Right ventricle myocardium inferior (tissue), 1 donor: ENCODE measurements around the gene PDZD8. TPM values are rescaled to one million over a fixed set of nuclear protein-coding genes. Genes with fewer than 3 reads are reported as not detected.

Experiments used
- ATAC-seq: fragments of 200-7000 bp; cut with Tn5 transposase; one replicate; pipeline ENCODE4 v1.9.1; 2020; ENCODE audit warnings: mild to moderate bottlenecking, moderate library complexity
- DNase-seq: peaks from one replicate; pipeline ENCODE4 v3.0.0; 2021; ENCODE audit errors: missing footprints
- intact Hi-C: fragments of 100-400 bp; cut with DNase I; formaldehyde crosslinking; loops from one replicate; pipeline ENCODE4 v1.11.0; 2022
- total RNA-seq: library from RNA; stranded (reverse); fragmentation: NEBNext Ultra II Directional; extraction: Animal tissue kit (Norgen Biotek cat#: 25700); gene quantifications from one replicate; pipeline ENCODE4 v1.2.1, GENCODE V29; 2021
- donor health status: DM: no; HTN: yes; CAD: no; lungs with severe emphysema.

PDZD8 gene
- total RNA-seq, 1 donor from 2014 or later: 20.0 TPM

GRCh38 chr10:117400329-117400728 is 25.1 kb upstream of the PDZD8 start:
- intact Hi-C loops: no loop called here
- no peak for ATAC-seq
- no peak for DNase-seq

GRCh38 chr10:117399341-117400196 is 24.3 kb upstream of the PDZD8 start:
- intact Hi-C loops: no loop called here
- ATAC-seq: no peak
- no peak for DNase-seq

GRCh38 chr10:117398029-117398428 is 22.8 kb upstream of the PDZD8 start:
- no peak for ATAC-seq
- no peak for DNase-seq
- intact Hi-C loops: no loop called here

GRCh38 chr10:117391436-117392205 is 16.4 kb upstream of the PDZD8 start:
- no peak for DNase-seq
- ATAC-seq: no peak
- intact Hi-C loops: no loop called here

GRCh38 chr10:117390420-117390819 is 15.2 kb upstream of the PDZD8 start:
- intact Hi-C loops: no loop called here
- ATAC-seq (no peak), DNase-seq (no peak)

- ATAC-seq (no peak), DNase-seq (no peak)
- intact Hi-C loops: no loop called here
Observed at GRCh38 chr10:117386805-117387204, 11.6 kb upstream of the PDZD8 start.

- ATAC-seq (no peak), DNase-seq (no peak)
- intact Hi-C loops: no loop called here
Observed at GRCh38 chr10:117382861-117383260, 7.6 kb upstream of the PDZD8 start.

GRCh38 chr10:117374506-117375359 is 507 bp downstream of the PDZD8 start:
- ATAC-seq: peak; percentile 22
- DNase-seq: peak; percentile 84
- intact Hi-C loops: loop anchor here (5.0 to 10.0 kb wide), 2 partner anchors 157 to 670 kb away; partner anchors contain the start of gene RAB11FIP2

- ATAC-seq (peak; percentile 36), DNase-seq (peak; percentile 87)
- intact Hi-C loops: loop anchor here (10.0 kb wide), 1 partner anchor 671 kb away; the partner anchor contains the start of gene RAB11FIP2
Observed at GRCh38 chr10:117373823-117374505, 1.3 kb downstream of the PDZD8 start.

- DNase-seq: no peak
- intact Hi-C loops: loop anchor here (10.0 kb wide), 1 partner anchor 675 kb away; the partner anchor contains the start of gene RAB11FIP2
- no peak for ATAC-seq
Observed at GRCh38 chr10:117370205-117370604, 5.0 kb downstream of the PDZD8 start.

- DNase-seq (no peak), ATAC-seq (no peak)
- intact Hi-C loops: no loop called here
Observed at GRCh38 chr10:117367718-117368117, 7.5 kb downstream of the PDZD8 start.

- ATAC-seq (no peak), DNase-seq (no peak)
- intact Hi-C loops: no loop called here
Observed at GRCh38 chr10:117366741-117367140, 8.5 kb downstream of the PDZD8 start.

- ATAC-seq (no peak), DNase-seq (no peak)
- intact Hi-C loops: no loop called here
Observed at GRCh38 chr10:117365612-117366011, 9.6 kb downstream of the PDZD8 start.

- intact Hi-C loops: no loop called here
- DNase-seq: no peak
- no peak for ATAC-seq
Observed at GRCh38 chr10:117364110-117364960, 10.9 kb downstream of the PDZD8 start.

- no peak for ATAC-seq
Observed at GRCh38 chr10:117363028-117363427, 12.2 kb downstream of the PDZD8 start.

GRCh38 chr10:117362313-117362712 is 12.9 kb downstream of the PDZD8 start:
- ATAC-seq (no peak), DNase-seq (no peak)
- intact Hi-C loops: no loop called here

More at GRCh38 chr10:117363028-117363427, 12.2 kb downstream of the PDZD8 start:
- intact Hi-C loops: no loop called here
- DNase-seq: no peak

- intact Hi-C loops: no loop called here
- no peak for DNase-seq
Observed at GRCh38 chr10:117360994-117361667, 14.1 kb downstream of the PDZD8 start.

More at GRCh38 chr10:117360994-117361667, 14.1 kb downstream of the PDZD8 start:
- ATAC-seq: no peak
